ENCODE data around the gene ABCA10.

The ABCA10 gene

DNA sequence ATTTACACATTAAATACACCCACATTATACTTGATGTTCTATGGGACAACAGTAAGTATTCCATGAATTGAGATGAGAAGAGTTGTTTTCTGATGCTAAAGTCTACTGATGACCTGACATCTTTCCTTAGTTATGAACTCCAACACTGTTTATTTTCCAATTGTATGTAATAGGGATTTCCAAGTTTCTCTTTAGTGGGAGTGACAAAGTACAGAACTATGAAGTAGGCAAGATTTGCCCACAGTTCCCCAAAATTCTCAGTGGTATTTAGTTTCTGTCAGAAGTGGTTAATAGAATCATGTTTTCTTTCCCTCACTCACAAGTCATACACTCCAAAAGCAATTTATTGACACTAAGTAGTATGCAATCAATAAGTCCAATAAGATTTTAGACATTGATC is 64.4 kb downstream of the ABCA10 start:
- CTCF ChIA-PET, result no interaction called here
- TF ChIP-seq NFRKB (IDR thresholded peaks at IDR 0.05) (no peak), ELF4 (IDR thresholded peaks at IDR 0.05) (no peak), ZNF384 (IDR thresholded peaks at IDR 0.05) (no peak), FOXK2 (IDR thresholded peaks at IDR 0.05) (no peak), HDGF (IDR thresholded peaks at IDR 0.05; ENCODE audit: borderline replicate concordance) (no peak), FOXA1 (IDR thresholded peaks at IDR 0.05) (no peak), TARDBP (IDR thresholded peaks at IDR 0.05) (no peak), BHLHE40 (IDR thresholded peaks at IDR 0.05; ENCODE audit: borderline replicate concordance) (no peak), ARNT (IDR thresholded peaks at IDR 0.05) (no peak), SUZ12 (IDR thresholded peaks at IDR 0.05) (no peak), L3MBTL2 (conservative IDR thresholded peaks at IDR 0.05) (no peak), SP1 (IDR thresholded peaks at IDR 0.05) (no peak)
- TF ChIP-seq, protein P1, sequence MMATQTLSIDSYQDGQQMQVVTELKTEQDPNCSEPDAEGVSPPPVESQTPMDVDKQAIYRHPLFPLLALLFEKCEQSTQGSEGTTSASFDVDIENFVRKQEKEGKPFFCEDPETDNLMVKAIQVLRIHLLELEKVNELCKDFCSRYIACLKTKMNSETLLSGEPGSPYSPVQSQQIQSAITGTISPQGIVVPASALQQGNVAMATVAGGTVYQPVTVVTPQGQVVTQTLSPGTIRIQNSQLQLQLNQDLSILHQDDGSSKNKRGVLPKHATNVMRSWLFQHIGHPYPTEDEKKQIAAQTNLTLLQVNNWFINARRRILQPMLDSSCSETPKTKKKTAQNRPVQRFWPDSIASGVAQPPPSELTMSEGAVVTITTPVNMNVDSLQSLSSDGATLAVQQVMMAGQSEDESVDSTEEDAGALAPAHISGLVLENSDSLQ (IDR thresholded peaks at IDR 0.05), result no peak
- DNase-seq (ENCODE audit: extremely low spot score), result no peak
- POLR2A ChIA-PET, result no interaction called here

DNA sequence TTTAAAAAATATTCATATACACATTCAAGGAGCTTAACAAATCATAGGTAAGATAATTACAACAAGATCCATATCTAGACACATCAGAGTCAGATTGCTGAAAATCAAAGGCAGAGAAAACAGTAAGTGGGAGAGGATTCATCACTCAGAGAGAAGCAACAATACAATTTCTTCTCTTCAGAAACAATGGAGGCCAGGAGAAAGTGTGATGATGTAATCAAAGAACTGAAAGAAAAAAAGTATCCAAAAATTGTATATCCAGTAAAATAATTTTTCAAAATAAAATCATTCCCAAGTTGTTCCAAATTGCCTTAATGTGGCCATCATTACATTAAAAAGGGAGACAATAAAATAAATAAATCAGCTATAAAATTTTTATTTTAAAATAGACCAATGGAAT is 69.2 kb downstream of the ABCA10 start:
- TF ChIP-seq ARNT (IDR thresholded peaks at IDR 0.05) (no peak), TARDBP (IDR thresholded peaks at IDR 0.05) (no peak), ELF4 (IDR thresholded peaks at IDR 0.05) (no peak), L3MBTL2 (conservative IDR thresholded peaks at IDR 0.05) (no peak), FOXA1 (IDR thresholded peaks at IDR 0.05) (no peak), SP1 (IDR thresholded peaks at IDR 0.05) (no peak), CTBP1 (IDR thresholded peaks at IDR 0.05; ENCODE audit: borderline replicate concordance) (no peak), LEF1 (IDR thresholded peaks at IDR 0.05; ENCODE audit: borderline replicate concordance) (no peak), HDGF (IDR thresholded peaks at IDR 0.05; ENCODE audit: borderline replicate concordance) (no peak), SUZ12 (IDR thresholded peaks at IDR 0.05) (no peak)
- CTCF ChIA-PET, result no interaction called here

DNA sequence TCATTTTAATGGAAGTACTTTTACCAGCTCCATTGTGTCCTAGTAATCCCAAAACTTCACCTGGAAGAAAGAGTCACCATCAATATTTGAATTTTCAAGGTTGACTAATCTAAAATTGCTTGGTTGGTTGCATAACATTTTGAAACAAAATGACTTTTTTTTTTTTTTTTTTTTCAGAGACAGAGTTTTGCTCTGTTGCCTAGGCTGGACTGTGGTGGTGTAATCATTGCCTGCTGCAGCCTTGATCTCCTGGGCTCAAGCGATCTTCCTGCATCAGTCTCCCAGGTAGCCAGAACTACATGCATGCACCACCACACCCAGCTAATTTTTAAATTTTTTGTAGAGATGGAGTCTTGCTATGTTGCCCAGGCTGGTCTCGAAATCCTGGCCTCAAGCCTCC is 74.4 kb downstream of the ABCA10 start:
- TF ChIP-seq LEF1 (IDR thresholded peaks at IDR 0.05; ENCODE audit: borderline replicate concordance) (no peak), SUZ12 (IDR thresholded peaks at IDR 0.05) (no peak), SP1 (IDR thresholded peaks at IDR 0.05) (no peak), ZNF384 (IDR thresholded peaks at IDR 0.05) (no peak), L3MBTL2 (conservative IDR thresholded peaks at IDR 0.05) (no peak)
- DNase-seq (ENCODE audit: extremely low spot score), result no peak
- CTCF ChIA-PET, result no interaction called here

More for the DNA sequence above, 69.2 kb downstream of the ABCA10 start:
- POLR2A ChIA-PET, result no interaction called here
- DNase-seq (ENCODE audit: extremely low spot score), result no peak

DNA sequence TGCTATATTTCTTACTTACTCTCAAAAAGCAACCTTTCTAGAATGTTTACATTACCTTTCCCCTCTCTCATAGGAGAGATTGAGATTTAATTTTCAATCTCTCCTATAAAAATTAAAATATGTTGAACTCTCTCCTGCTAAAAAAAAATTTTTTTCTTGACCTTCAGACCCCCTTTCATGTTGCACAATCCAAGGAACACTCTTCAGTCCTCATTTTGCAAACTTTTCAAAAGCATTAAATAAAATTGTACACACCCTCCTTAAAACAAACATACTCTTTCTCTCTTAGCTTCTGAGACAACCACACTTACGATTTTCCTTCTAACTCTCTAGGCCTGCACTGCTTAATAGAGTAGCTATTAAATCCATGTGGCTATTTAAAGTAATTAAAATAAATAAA is 78.3 kb downstream of the ABCA10 start:
- POLR2A ChIA-PET, result no interaction called here
- CTCF ChIA-PET, result no interaction called here
- no peak for DNase-seq (ENCODE audit: extremely low spot score)
- TF ChIP-seq ZNF384 (IDR thresholded peaks at IDR 0.05) (no peak), BHLHE40 (IDR thresholded peaks at IDR 0.05; ENCODE audit: borderline replicate concordance) (no peak), FOXA1 (IDR thresholded peaks at IDR 0.05) (no peak), HDGF (IDR thresholded peaks at IDR 0.05; ENCODE audit: borderline replicate concordance) (no peak), SP1 (IDR thresholded peaks at IDR 0.05) (no peak), L3MBTL2 (conservative IDR thresholded peaks at IDR 0.05) (no peak), FOXK2 (IDR thresholded peaks at IDR 0.05) (no peak), LEF1 (IDR thresholded peaks at IDR 0.05; ENCODE audit: borderline replicate concordance) (no peak), ARNT (IDR thresholded peaks at IDR 0.05) (no peak), SUZ12 (IDR thresholded peaks at IDR 0.05) (no peak), CTBP1 (IDR thresholded peaks at IDR 0.05; ENCODE audit: borderline replicate concordance) (no peak), TARDBP (IDR thresholded peaks at IDR 0.05) (no peak), ELF4 (IDR thresholded peaks at IDR 0.05) (no peak), NFRKB (IDR thresholded peaks at IDR 0.05) (no peak), FOXM1 (IDR thresholded peaks at IDR 0.05; ENCODE audit: borderline replicate concordance) (no peak)
- TF ChIP-seq, protein P1 (IDR thresholded peaks at IDR 0.05), result no peak

More for the DNA sequence above, 74.4 kb downstream of the ABCA10 start:
- POLR2A ChIA-PET, result no interaction called here

DNA sequence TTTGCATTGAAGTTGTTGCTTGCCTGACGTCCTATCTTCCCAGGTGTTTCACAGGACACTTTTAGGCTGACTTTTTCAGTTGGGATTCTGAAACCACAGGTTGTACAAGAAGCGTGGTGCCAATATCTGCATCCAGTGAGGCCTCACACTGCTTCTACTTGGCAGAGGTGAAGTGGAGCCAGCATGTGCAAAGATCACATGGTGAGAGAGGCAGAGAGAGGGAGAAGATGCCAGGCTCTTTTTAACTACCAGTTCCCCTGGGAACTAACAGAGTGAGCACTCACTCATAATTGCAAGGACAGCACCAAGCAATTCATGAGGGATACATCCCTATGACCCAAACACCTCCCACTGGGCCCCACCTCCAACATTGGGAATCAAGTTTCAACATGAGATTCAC is 81.2 kb downstream of the ABCA10 start:
- no peak for TF ChIP-seq SP1 (IDR thresholded peaks at IDR 0.05)
- TF ChIP-seq LEF1 (IDR thresholded peaks at IDR 0.05; ENCODE audit: borderline replicate concordance), result no peak
- TF ChIP-seq SUZ12 (IDR thresholded peaks at IDR 0.05), result no peak
- TF ChIP-seq FOXK2 (IDR thresholded peaks at IDR 0.05), result no peak
- TF ChIP-seq BHLHE40 (IDR thresholded peaks at IDR 0.05; ENCODE audit: borderline replicate concordance), result no peak
- TF ChIP-seq, protein P1 (IDR thresholded peaks at IDR 0.05), result no peak
- TF ChIP-seq ARNT (IDR thresholded peaks at IDR 0.05), result no peak
- TF ChIP-seq FOXA1 (IDR thresholded peaks at IDR 0.05), result no peak
- no peak for TF ChIP-seq FOXM1 (IDR thresholded peaks at IDR 0.05; ENCODE audit: borderline replicate concordance)
- TF ChIP-seq HDGF (IDR thresholded peaks at IDR 0.05; ENCODE audit: borderline replicate concordance), result no peak
- TF ChIP-seq CTBP1 (IDR thresholded peaks at IDR 0.05; ENCODE audit: borderline replicate concordance), result no peak
- no peak for TF ChIP-seq ZNF384 (IDR thresholded peaks at IDR 0.05)
- no peak for TF ChIP-seq ELF4 (IDR thresholded peaks at IDR 0.05)
- no peak for TF ChIP-seq L3MBTL2 (conservative IDR thresholded peaks at IDR 0.05)
- TF ChIP-seq TARDBP (IDR thresholded peaks at IDR 0.05), result no peak
- TF ChIP-seq NFRKB (IDR thresholded peaks at IDR 0.05), result no peak
- ChIA-PET POLR2A (no interaction called here), CTCF (no interaction called here)
- DNase-seq (ENCODE audit: extremely low spot score), result no peak

DNA sequence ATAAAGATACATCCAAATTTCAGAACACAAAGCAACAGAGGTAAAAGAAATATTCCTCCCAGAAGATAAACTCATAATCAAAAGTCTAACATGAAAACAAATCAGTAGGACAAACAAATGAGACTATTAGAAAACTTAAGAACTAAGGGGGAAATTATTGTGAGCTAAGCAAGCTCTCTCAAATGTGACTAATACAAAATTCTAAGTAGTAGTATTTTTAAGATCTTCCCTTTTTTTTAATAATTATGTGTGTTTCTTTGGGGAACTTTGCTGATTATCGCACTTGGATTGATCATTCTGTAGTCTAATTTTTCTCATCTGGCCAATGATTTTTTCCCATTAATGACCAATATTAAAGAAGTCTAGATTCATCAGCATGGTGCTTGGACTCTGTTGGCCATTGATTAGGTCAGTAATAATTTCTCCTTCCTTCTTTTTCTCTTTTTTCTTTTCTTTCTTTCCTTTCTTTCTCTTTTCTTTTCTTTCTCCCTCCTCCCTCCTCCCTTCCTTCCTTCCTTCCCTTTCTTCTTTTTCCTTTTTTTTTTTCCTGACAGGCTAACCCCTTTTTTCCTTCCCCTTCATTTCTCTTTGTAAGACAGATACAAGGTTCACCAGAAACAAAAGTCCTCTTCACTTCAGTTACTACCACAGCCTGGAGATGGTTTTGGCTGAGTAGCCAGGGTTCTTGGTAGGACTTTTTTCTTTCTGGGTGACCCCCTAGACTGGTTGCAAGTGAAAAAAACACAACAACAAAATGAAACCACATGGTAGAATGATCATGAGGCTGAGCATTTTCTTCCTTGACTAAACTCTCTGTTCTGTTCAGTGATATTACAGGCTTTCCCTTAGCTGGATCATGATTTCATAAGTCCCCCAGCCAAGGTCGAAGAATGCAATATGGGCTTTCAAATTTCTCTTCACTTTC is 84.0 kb downstream of the ABCA10 start:
- ChIA-PET POLR2A (no interaction called here), CTCF (no interaction called here)
- no peak for DNase-seq (ENCODE audit: extremely low spot score)
- TF ChIP-seq L3MBTL2 (conservative IDR thresholded peaks at IDR 0.05) (no peak), BHLHE40 (IDR thresholded peaks at IDR 0.05; ENCODE audit: borderline replicate concordance) (no peak), FOXA1 (IDR thresholded peaks at IDR 0.05) (no peak), FOXK2 (IDR thresholded peaks at IDR 0.05) (no peak), LEF1 (IDR thresholded peaks at IDR 0.05; ENCODE audit: borderline replicate concordance) (no peak)

All from HEK293T (cell line).